BLaER1 (cell line): Measurements from ENCODE around the gene FOXO6.
A peak's percentile ranks its signal among the peaks of the same experiment; 100 is the strongest.

Experiments
- H3K27ac ChIP-seq: shearing (Covaris generic); formaldehyde crosslinking; 2 replicates; pipeline ENCODE4 v1.8.1; 2022
- H3K27me3 ChIP-seq: shearing (Covaris generic); formaldehyde crosslinking; 2 replicates; pipeline ENCODE4 v1.8.1; 2022
- H3K36me3 ChIP-seq: shearing (Covaris generic); formaldehyde crosslinking; 2 replicates; pipeline ENCODE4 v1.8.1; 2022
- H3K4me1 ChIP-seq: shearing (Covaris generic); formaldehyde crosslinking; 2 replicates; pipeline ENCODE4 v1.8.1; 2022
- H3K4me2 ChIP-seq: shearing (Covaris generic); formaldehyde crosslinking; 2 replicates; pipeline ENCODE4 v1.8.1; 2022
- H3K4me3 ChIP-seq: shearing (Covaris generic); formaldehyde crosslinking; 2 replicates; pipeline ENCODE4 v1.8.1; 2022
- H3K9ac ChIP-seq: shearing (Covaris generic); formaldehyde crosslinking; 2 replicates; pipeline ENCODE4 v1.8.1; 2022
- H3K9me3 ChIP-seq: shearing (Covaris generic); formaldehyde crosslinking; 2 replicates; pipeline ENCODE4 v1.8.1; 2022
- H4K20me1 ChIP-seq: shearing (Covaris generic); formaldehyde crosslinking; 2 replicates; pipeline ENCODE4 v1.8.1; 2022
- Cebpa-rat ChIP-seq: shearing (Covaris generic); IDR thresholded peaks from 2 replicates; pipeline ENCODE4 v1.8.1; 2022

The FOXO6 gene

DNA sequence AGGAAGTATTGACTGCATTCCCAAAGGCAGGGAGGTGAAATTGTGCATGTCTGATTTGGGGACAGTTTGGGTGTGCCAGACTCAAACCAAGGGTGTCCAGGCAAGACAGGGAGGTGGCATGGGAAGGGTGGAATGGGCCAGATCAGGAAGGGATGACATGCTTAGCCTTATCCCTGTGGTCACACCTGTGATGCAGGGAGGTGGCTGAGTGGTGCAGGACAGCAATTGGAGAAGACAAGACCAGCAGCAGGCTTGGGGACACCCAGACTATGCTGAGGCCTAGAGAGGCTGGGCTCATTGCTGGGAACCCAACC is 4.0 kb downstream of the FOXO6 start:
- Histone ChIP-seq H3K9ac (peak overlapping the region; percentile 73; the same call in 1 of the 2 replicates), H4K20me1 (peaks cover 14% of the 10 kb centered on the region; the same call in 1 of the 2 replicates), H3K4me1 (peaks cover 85% of the 10 kb centered on the region), H3K27me3 (peaks cover 24% of the 10 kb centered on the region), H3K4me3 (no peak overlapping the region), H3K9me3 (no peaks in the 10 kb centered on the region), H3K36me3 (peaks cover 9% of the 10 kb centered on the region; the same call in 1 of the 2 replicates), H3K27ac (peak overlapping the region; percentile 86), H3K4me2 (peak overlapping the region; percentile 97)
- TF ChIP-seq Cebpa-rat, result no peak

- peaks cover 86% of the 10 kb centered on the region for H3K4me1 ChIP-seq
- peaks cover 14% of the 10 kb centered on the region; the same call in 1 of the 2 replicates for H4K20me1 ChIP-seq
- peak overlapping the region; percentile 97 for H3K4me2 ChIP-seq
- TF ChIP-seq Cebpa-rat, result no peak
- H3K36me3 ChIP-seq, result peaks cover 9% of the 10 kb centered on the region; the same call in 1 of the 2 replicates
- H3K9ac ChIP-seq, result peak overlapping the region; percentile 73
- H3K4me3 ChIP-seq, result peak overlapping the region; percentile 73
- H3K27ac ChIP-seq, result peak overlapping the region; percentile 86
- H3K27me3 ChIP-seq, result peaks cover 24% of the 10 kb centered on the region
- no peaks in the 10 kb centered on the region for H3K9me3 ChIP-seq
These were observed 4.7 kb downstream of the FOXO6 start for GRCh38 chr1:41365772-41366454.

GRCh38 chr1:41366455-41367287 is 5.4 kb downstream of the FOXO6 start:
- peak overlapping the region; percentile 86 for H3K27ac ChIP-seq
- peaks cover 93% of the 10 kb centered on the region for H3K4me1 ChIP-seq
- H3K4me2 ChIP-seq, result peak overlapping the region; percentile 97
- H3K4me3 ChIP-seq, result peak overlapping the region; percentile 73
- H4K20me1 ChIP-seq, result peaks cover 14% of the 10 kb centered on the region; the same call in 1 of the 2 replicates
- peak overlapping the region; percentile 81 for H3K9ac ChIP-seq
- H3K27me3 ChIP-seq, result peaks cover 21% of the 10 kb centered on the region
- no peaks in the 10 kb centered on the region for H3K9me3 ChIP-seq
- TF ChIP-seq Cebpa-rat, result no peak
- H3K36me3 ChIP-seq, result peaks cover 9% of the 10 kb centered on the region; the same call in 1 of the 2 replicates

DNA sequence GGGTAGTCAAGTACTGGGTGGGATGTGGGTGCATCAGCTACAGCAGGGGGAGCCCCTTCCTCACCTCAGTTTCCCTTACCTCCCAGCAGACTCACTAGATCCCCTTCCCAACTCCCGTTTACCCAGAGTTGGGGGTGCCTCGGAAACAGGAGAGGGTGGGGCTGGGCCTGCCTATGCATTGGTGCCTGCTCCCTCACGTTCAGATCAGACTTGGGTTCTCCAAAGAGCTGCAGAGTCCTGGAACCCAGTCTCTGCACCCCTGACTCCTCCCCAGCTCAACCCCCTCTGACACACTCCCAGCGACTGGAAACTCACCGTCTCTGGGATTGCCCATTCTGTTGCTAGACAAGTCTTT is 6.0 kb downstream of the FOXO6 start:
- peak overlapping the region; percentile 73 for H3K4me3 ChIP-seq
- peaks cover 96% of the 10 kb centered on the region for H3K4me1 ChIP-seq
- no peaks in the 10 kb centered on the region for H3K9me3 ChIP-seq
- H3K4me2 ChIP-seq, result peak overlapping the region; percentile 97
- TF ChIP-seq Cebpa-rat, result no peak
- peak overlapping the region; percentile 86 for H3K27ac ChIP-seq
- H3K36me3 ChIP-seq, result peaks cover 9% of the 10 kb centered on the region; the same call in 1 of the 2 replicates
- peak overlapping the region; percentile 81 for H3K9ac ChIP-seq
- peaks cover 15% of the 10 kb centered on the region for H3K27me3 ChIP-seq
- H4K20me1 ChIP-seq, result peaks cover 14% of the 10 kb centered on the region; the same call in 1 of the 2 replicates

GRCh38 chr1:41368366-41368765 is 7.1 kb downstream of the FOXO6 start:
- H3K9ac ChIP-seq, result peak overlapping the region; percentile 81
- peaks cover 7% of the 10 kb centered on the region; the same call in 1 of the 2 replicates for H4K20me1 ChIP-seq
- peaks cover 4% of the 10 kb centered on the region; the same call in 1 of the 2 replicates for H3K27me3 ChIP-seq
- TF ChIP-seq Cebpa-rat, result no peak
- H3K4me2 ChIP-seq, result peak overlapping the region; percentile 97
- H3K36me3 ChIP-seq, result peaks cover 9% of the 10 kb centered on the region; the same call in 1 of the 2 replicates
- H3K9me3 ChIP-seq, result no peaks in the 10 kb centered on the region
- H3K27ac ChIP-seq, result peak overlapping the region; percentile 86
- peak overlapping the region; percentile 73; the same call in 1 of the 2 replicates for H3K4me3 ChIP-seq
- peaks cover 96% of the 10 kb centered on the region for H3K4me1 ChIP-seq

GRCh38 chr1:41368801-41369200 is 7.6 kb downstream of the FOXO6 start:
- TF ChIP-seq Cebpa-rat, result no peak
- Histone ChIP-seq H3K4me1 (peaks cover 96% of the 10 kb centered on the region), H3K36me3 (peaks cover 9% of the 10 kb centered on the region; the same call in 1 of the 2 replicates), H3K4me2 (peak overlapping the region; percentile 97), H3K9ac (peak overlapping the region; percentile 81; the same call in 1 of the 2 replicates), H3K9me3 (no peaks in the 10 kb centered on the region), H3K27me3 (no peaks in the 10 kb centered on the region), H3K4me3 (peak overlapping the region; percentile 73; the same call in 1 of the 2 replicates), H3K27ac (peak overlapping the region; percentile 86), H4K20me1 (peaks cover 3% of the 10 kb centered on the region; the same call in 1 of the 2 replicates)

DNA sequence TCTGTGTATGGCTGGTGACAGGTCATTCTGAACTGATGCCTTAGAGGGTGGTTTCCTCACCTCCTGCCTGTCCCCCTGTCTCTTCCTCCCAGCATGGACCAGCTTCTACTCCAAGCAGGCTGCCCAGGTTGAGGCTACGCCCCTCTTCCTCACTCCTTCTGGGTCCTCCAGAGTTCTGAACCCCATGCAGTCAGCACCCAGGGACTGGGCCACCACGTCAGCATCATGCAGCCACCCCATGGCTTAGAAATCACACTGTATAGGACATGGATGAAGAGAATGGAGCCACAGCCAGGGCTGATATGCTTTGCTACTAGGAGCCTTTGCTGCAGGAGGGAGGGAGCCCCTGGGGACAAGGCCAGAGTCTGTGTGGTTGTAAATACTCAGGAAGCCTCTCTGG is 8.3 kb downstream of the FOXO6 start:
- Histone ChIP-seq H3K4me1 (peaks cover 96% of the 10 kb centered on the region), H3K4me2 (peak overlapping the region; percentile 97), H3K4me3 (no peak overlapping the region; the same call in 1 of the 2 replicates), H3K9ac (peak overlapping the region; percentile 81), H3K36me3 (peaks cover 9% of the 10 kb centered on the region; the same call in 1 of the 2 replicates), H3K9me3 (no peaks in the 10 kb centered on the region), H3K27me3 (no peaks in the 10 kb centered on the region), H3K27ac (peak overlapping the region; percentile 86), H4K20me1 (no peaks in the 10 kb centered on the region)
- TF ChIP-seq Cebpa-rat, result no peak

- Histone ChIP-seq H3K9me3 (no peaks in the 10 kb centered on the region), H3K9ac (peak overlapping the region; percentile 73; the same call in 1 of the 2 replicates), H3K27me3 (no peaks in the 10 kb centered on the region), H4K20me1 (no peaks in the 10 kb centered on the region), H3K4me2 (peak overlapping the region; percentile 92), H3K36me3 (peaks cover 13% of the 10 kb centered on the region; the same call in 1 of the 2 replicates), H3K27ac (peak overlapping the region; percentile 92), H3K4me1 (peaks cover 95% of the 10 kb centered on the region), H3K4me3 (no peak overlapping the region)
- TF ChIP-seq Cebpa-rat, result no peak
These were observed 9.0 kb downstream of the FOXO6 start for GRCh38 chr1:41370225-41370624.

DNA sequence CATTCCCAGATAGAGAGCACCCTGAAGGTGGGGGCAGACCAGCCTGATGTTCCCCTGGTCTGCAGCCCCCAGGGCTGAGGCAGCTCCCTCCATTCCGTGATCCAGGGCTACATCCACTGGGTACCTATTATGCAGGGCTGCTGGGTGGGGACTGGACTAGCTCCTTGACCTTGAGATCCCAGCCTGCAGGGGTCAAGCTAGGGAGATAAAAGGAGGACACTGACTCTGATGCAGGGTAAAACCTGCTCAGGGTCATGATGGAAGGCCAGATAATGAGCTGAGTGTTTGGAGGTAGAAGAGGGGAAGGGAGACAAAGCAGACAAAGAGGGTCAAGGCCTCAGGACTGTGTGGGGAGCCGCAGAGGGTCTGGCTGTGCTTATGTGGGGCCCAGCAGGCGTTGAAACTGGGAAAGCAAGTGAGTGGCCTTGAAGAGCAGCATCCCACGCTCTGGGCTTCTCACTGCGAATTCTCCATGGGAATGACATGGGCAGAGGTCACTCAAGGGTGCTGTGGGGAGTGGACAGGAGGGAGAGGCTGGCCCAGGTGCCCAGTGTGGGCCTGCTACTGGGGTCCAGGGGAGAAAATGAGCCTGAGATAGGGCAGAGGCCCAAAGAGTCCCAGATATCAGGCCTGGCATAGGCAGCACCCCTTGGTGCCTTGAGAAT is 9.7 kb downstream of the FOXO6 start:
- H3K9ac ChIP-seq, result peak overlapping the region; percentile 73
- H3K4me2 ChIP-seq, result peak overlapping the region; percentile 92
- peak overlapping the region; percentile 48; the same call in 1 of the 2 replicates for H3K4me3 ChIP-seq
- peaks cover 6% of the 10 kb centered on the region; the same call in 1 of the 2 replicates for H4K20me1 ChIP-seq
- peak overlapping the region; percentile 92 for H3K27ac ChIP-seq
- H3K36me3 ChIP-seq, result peaks cover 13% of the 10 kb centered on the region; the same call in 1 of the 2 replicates
- no peaks in the 10 kb centered on the region for H3K27me3 ChIP-seq
- H3K9me3 ChIP-seq, result no peaks in the 10 kb centered on the region
- no peak for TF ChIP-seq Cebpa-rat
- H3K4me1 ChIP-seq, result peaks cover 95% of the 10 kb centered on the region
